Inflammatory macrophage treated with lipopolysaccharide for 1 hour (primary cell): ENCODE measurements around the gene CCDC200.
"Not testable (repeated sequence)": the region's sequence is repeated elsewhere in the genome, so short reads cannot be mapped to it uniquely, and the experiment has no call there.

ENCODE experiments used
- DNase-seq, 2 donors: peaks; one replicate each; pipeline ENCODE4 v3.0.0-alpha.2; 2020 to 2022

The CCDC200 gene

DNA sequence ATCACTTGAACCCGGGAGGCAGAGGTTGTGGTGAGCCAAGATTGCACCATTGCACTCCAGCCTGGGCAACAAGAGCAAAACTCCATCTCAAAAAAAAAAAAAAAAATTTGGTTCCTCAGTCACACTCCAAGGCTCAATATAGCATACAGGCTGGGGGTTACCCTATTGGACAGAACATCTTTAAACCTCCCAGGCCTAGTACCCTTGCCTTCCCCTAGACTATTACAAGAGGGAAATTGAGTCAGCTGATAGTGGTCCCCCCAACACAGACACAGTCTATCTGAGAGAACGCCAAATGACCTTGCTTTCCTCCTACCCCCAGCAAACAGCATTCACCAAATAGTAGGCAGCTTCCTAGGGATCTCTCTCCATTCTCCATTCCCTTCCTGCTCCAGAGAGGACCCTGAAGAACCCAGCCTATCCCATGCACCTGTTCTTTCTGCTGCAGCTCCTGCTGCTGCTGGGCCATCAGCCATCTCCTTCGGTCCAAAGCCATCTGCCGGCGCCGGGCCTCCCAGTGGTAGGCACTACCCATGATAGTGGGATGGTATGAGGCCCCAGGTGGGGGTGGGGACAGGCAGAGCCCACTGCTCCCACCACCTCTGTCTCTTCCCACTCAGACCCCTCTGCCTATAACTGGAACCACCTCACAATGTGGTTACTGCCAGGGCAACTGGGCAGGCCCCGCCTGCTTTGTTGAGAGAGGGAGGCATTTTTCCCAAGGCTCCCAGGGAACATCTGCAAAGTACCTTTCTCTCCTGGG, at the start of gene CCDC200:
Gene CCDC200, minus strand, starts transcription at position 604 of the 763 bp plus-strand sequence. Its CDS starts 69 bp downstream, at position 535.
- DNase-seq: not testable (repeated sequence)

DNA sequence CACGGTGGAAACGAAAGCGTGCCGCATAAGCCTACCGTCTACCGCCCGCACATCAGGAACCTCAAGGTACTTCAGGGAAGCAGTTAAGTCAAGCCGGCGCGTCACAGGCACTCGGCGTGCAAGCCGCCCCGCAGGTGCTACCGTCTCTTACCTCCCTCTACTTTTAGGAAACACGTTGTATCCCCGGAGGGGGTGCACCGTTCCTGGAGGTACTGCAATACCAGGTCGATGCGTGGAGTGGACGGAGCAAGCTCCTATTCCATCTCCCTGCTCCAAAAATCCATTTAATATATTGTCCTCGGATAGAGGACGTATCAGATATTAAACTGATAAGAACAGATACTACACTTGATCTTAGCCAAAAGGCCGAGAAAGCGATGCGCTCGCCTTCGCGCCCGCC, 44.5 kb upstream of the CCDC200 start:
- DNase-seq: not testable (repeated sequence)

GRCh38 chr17:43272483-43272882, 44.1 kb upstream of the CCDC200 start:
- not testable (repeated sequence) for DNase-seq

GRCh38 chr17:43270552-43271504, 42.4 kb upstream of the CCDC200 start:
- not testable (repeated sequence) for DNase-seq

- DNase-seq: not testable (repeated sequence)
These were observed 18.0 kb upstream of the CCDC200 start for GRCh38 chr17:43246456-43246855.

- DNase-seq: not testable (repeated sequence)
These were observed 12.4 kb upstream of the CCDC200 start for GRCh38 chr17:43240596-43241352.

DNA sequence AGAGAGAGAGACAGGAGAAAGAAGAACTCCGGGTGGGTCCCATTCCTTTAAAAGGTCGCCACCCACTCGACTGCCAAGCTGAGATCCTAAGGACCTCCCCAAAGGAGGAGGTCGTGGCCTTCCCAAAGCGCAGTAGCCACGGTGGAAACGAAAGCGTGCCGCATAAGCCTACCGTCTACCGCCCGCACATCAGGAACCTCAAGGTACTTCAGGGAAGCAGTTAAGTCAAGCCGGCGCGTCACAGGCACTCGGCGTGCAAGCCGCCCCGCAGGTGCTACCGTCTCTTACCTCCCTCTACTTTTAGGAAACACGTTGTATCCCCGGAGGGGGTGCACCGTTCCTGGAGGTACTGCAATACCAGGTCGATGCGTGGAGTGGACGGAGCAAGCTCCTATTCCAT, 11.2 kb upstream of the CCDC200 start:
- not testable (repeated sequence) for DNase-seq

DNA sequence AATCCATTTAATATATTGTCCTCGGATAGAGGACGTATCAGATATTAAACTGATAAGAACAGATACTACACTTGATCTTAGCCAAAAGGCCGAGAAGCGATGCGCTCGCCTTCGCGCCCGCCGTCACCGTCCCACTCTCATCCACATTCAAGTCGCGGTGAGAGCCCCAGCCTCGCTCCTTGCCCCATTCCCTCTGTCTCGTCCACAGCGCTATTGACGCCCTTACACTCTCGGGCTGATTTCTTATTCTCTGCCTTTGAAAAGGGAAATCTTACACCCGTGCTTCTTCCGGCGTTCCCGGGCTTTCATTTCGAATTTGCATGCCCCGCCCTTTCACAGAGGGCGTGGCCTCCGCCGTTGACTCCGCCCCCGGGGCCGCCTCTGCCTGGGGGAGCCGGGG, 5.5 kb upstream of the CCDC200 start, which contains the start of gene RNU2-1:
Gene RNU2-1, minus strand, starts transcription at position 101 of the 400 bp plus-strand sequence.
- DNase-seq: not testable (repeated sequence)

DNA sequence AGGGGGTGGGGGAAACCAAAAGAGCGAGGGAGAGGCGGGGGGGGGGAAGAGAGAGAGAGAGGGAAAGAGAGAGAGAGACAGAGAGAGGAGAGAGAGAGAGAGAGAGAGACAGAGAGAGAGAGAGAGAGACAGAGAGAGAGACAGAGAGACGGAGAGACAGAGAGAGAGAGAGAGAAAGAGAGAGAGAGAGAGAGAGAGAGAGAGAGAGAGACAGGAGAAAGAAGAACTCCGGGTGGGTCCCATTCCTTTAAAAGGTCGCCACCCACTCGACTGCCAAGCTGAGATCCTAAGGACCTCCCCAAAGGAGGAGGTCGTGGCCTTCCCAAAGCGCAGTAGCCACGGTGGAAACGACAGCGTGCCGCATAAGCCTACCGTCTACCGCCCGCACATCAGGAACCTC, 4.8 kb upstream of the CCDC200 start:
- not testable (repeated sequence) for DNase-seq

GRCh38 chr17:43232021-43232699, 3.7 kb upstream of the CCDC200 start:
- not testable (repeated sequence) for DNase-seq

DNA sequence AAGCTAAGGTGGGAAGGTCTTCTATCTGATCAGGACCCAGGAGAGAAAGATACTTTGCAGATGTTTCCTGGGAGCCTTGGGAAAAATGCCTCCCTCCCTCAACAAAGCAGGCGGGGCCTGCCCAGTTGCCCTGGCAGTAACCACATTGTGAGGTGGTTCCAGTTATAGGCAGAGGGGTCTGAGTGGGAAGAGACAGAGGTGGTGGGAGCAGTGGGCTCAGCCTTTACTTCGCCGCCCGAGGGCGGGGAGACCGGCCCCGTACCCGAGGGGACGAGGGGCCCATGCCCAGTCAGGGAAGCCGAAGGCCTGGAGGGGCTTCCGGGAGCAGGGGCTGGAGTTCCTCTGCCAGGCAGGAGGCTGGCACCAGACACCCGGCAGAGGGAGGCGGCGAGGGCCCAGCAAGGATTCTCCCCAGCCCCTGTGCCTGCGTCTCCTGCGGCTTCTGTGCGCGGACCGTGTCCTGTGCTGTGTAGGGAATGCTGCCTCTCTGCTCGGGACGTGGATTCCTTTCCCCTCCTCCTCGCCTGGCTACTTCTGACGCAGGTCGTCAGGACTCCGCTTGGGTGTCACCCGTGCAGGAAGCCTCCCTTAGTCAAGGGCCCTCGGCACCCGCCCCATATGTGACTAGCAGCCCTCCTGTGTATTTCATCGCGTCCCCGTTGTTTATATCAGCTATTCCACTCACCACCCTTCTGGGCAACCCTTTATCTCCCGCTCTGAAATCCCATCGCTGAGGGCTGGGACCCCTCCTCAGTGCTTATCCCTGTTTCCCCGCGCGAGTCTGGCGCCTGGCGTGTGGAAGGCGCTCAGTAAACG, 3.0 kb upstream of the CCDC200 start:
- DNase-seq: not testable (repeated sequence)

DNA sequence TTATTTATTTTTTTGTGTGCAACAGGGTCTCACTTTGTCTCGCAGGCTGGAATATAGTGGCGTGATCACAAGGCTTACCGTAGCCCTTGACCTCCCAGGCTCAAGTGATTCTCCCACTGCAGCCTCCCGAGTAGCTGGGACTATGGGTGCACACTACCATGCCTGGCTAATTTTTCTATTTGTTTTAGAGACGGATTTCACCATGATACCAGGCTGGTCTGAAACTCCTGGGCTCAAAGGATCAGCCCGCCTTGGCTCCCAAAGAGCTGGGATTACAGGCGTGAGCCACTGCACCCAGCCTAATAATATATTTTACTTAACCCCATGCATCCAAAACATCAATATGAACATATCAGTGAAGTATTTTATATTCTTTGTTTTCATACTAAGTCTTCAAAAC, 2.0 kb downstream of the CCDC200 start:
- no peak for DNase-seq

DNA sequence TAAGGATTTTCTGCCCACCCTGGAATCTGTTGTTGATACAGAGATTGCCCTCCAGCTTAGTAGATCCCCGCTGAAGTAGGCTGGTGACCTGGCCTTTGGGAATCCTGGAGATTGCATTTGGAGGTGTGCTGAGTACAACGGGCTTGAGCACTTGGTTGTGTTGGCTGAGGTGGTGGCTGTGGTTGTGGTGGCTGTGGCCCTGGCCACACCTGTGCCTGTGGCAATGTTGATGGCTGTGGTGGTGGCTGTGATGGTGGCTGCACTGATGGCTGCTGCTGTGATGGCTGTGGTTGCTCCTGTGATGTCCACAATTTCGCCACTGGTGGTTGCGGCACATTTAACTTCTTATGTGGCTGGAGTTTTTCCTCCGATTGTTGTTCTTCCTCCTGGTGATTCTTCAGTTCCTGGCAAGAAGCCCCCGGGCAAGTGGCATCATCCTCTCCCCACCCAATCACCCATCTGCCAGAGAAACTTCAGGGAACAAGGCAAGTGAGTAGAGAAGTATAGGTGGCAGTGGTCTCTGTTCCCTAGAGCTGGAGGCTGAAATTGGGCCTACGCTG, 4.2 kb downstream of the CCDC200 start:
- DNase-seq: peak; percentile 17 to 38

GRCh38 chr17:43220511-43221125, 7.8 kb downstream of the CCDC200 start:
- DNase-seq: no peak

DNA sequence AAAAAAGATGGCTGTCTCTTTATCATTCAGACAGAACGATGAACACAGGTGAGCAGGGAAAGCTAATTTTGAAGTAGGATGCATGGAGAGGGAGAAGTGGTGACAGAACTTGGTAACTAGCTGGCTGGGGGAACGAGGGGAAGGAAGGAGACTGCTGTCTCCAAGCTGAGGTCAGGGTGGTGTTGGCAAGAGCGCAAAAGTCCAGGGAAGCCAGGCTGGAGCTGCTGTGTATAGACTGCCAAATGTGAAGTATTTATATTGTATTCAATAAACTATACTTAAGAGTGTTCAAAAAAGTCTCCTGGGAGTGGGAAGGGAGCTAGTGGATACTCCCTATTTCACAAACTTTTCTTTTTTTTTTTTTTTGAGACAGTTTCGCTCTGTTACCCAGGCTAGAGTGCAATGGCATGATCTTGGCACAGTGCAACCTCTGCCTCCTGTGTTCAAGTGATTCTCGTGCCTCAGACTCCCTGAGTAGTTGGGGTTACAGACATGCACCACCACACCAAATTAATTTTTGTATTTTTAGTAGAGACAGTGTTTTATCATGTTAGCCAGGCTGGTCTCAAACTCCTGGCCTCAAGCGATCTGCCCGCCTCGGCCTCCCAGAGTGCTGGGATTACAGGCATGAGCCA, 8.6 kb downstream of the CCDC200 start:
- DNase-seq: no peak

DNA sequence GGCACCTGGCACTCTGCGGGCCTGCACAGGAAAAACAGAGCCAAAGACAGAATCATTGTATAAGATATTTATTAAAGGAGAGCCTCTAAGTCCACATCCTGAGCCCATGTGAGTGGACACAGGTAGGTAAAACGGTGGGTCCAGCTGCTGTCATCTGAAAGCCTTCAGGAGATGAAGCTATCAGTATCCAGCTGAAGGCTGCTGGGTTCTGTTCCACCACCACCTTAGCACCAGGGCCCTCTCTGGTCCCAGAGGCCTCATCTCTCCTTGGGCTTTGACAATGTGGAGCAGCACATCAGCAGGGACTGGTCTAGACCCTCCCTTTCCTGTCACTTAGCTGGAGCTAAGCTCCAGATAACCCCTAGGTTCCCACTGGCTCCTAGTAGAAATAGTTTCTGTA, 9.4 kb downstream of the CCDC200 start:
- no peak for DNase-seq

DNA sequence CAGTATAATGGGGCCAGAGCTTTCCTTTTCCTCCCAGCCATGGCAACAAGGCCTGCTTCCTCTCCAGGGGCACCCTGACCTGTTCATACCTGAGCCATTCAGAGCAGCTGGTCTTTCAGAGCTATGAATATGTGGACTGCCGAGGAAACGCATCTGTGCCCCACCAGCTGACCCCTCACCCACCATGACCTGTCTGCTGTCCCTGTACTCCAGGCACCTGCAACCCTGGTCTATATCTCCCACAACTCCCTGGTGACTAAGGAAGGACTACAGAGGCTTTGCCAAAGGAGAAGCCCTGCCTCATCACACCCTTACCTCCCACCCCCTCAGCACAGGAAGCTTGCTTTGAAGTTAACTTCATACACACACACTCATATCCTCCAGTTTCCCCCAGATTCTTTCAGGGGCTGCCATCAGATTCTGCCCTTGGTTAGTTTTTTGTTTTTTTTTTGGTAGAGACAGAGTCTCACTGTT, 10.8 kb downstream of the CCDC200 start:
- no peak for DNase-seq

DNA sequence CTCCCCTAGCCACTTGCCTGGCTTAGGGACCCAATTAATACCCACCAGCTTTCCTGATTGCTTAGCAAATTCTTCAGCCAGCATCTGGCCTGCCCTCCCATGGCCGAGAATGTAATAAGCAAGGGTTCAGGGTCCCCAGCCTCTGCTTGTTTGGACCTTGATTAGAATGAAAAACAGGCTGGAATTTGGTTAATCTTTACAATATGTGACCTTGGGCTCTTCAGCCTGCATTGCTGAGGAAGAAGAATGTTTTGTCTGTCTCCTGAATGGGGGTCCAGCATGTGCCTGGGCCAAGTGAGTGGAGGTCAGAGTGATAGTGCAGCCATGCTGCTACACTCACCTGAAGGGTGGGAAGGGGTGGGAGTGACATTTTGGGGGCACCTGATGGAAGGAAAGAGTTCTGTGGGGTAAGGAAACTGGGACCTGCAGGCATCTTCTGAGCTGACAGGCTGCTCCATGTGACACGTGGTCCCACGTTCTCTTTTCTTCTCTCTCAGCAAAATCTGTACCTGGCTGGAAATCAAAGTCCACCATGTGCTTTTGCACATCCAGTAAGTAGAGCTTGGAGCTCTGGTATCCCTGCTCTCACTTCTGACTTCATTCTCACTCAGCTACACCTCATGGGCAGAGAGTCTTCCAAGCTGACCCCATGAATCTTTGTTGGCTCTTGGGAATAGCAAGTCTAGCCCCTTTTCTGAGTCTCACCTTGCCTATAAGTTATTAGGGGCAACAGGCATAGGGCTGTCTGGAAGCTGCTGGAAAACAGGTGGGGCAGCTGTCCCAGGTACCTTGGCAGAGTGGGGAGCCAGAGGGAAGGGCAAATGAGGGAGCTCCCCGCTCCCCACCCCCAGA, 11.4 kb downstream of the CCDC200 start:
- DNase-seq: no peak

- no peak for DNase-seq
These were observed 12.1 kb downstream of the CCDC200 start for GRCh38 chr17:43216369-43216761.
